Activated T-helper 1 cell treated with Interleukin-2 at 50 U/mL for 16 hours (primary cell): ENCODE measurements around the gene NKAIN4.
"Not testable (repeated sequence)": the region's sequence is repeated elsewhere in the genome, so short reads cannot be mapped to it uniquely, and the experiment has no call there.

Source experiments
- DNase-seq: peaks from one replicate; pipeline ENCODE4 v3.0.0-alpha.2; 2020; ENCODE audit warnings: low read depth

NKAIN4 gene

GRCh38 chr20:63235399-63235983, 18.8 kb downstream of the NKAIN4 start, which contains the start of gene BIRC7:
Gene BIRC7, plus strand, starts transcription at chr20:63235905. Its CDS starts 192 bp downstream, at chr20:63236097.
- no peak for DNase-seq

- DNase-seq, result no peak
These were observed 19.4 kb downstream of the NKAIN4 start for GRCh38 chr20:63234693-63235398.

- no peak for DNase-seq
These were observed 20.3 kb downstream of the NKAIN4 start for GRCh38 chr20:63233924-63234323.

GRCh38 chr20:63233061-63233344, 21.3 kb downstream of the NKAIN4 start:
- no peak for DNase-seq

- no peak for DNase-seq
These were observed 21.8 kb downstream of the NKAIN4 start for GRCh38 chr20:63232235-63233060.

- no peak for DNase-seq
These were observed 23.4 kb downstream of the NKAIN4 start for GRCh38 chr20:63230800-63231268.

- DNase-seq, result no peak
These were observed 25.5 kb downstream of the NKAIN4 start for GRCh38 chr20:63228806-63229205.

GRCh38 chr20:63227260-63227659, 27.0 kb downstream of the NKAIN4 start:
- no peak for DNase-seq

- DNase-seq, result no peak
These were observed 28.0 kb downstream of the NKAIN4 start for GRCh38 chr20:63226042-63226943.

GRCh38 chr20:63225082-63225454, 29.2 kb downstream of the NKAIN4 start:
- no peak for DNase-seq

- no peak for DNase-seq
These were observed 29.7 kb downstream of the NKAIN4 start for GRCh38 chr20:63224412-63225081.

- no peak for DNase-seq
These were observed 30.4 kb downstream of the NKAIN4 start for GRCh38 chr20:63223826-63224207.

GRCh38 chr20:63223121-63223825, 31.0 kb downstream of the NKAIN4 start:
- DNase-seq, result no peak

- no peak for DNase-seq
These were observed 31.7 kb downstream of the NKAIN4 start for GRCh38 chr20:63222541-63222940.

GRCh38 chr20:63221400-63222053, 32.7 kb downstream of the NKAIN4 start:
- DNase-seq, result not testable (repeated sequence)

- no peak for DNase-seq
These were observed 33.4 kb downstream of the NKAIN4 start for GRCh38 chr20:63220696-63221399.

- no peak for DNase-seq
These were observed 34.3 kb downstream of the NKAIN4 start for GRCh38 chr20:63219866-63220521.

GRCh38 chr20:63219447-63219821, 34.8 kb downstream of the NKAIN4 start:
- no peak for DNase-seq
